ENCODE results near the gene LRRC52.
"Not testable (repeated sequence)": the region's sequence is repeated elsewhere in the genome, so short reads cannot be mapped to it uniquely, and the experiment has no call there.

The LRRC52 gene

DNA sequence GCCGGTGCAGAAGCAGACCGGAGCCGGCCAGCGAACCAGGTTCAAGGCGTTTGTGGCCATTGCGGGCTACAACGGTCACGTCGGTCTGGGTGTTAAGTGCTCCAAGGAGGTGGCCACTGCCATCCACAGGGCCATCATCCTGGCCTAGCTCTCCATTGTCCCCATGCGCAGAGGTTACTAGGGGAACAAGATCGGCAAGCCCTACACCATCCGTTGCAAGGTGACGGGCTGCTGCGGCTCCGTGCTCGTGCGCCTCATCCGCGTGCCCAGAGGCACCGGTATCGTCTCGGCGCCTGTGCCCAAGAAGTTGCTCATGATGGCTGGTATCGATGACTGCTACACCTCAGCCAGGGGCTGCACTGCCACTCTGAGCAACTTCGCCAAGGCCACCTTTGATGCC, 38.1 kb downstream of the LRRC52 start:
- no peak for DNase-seq (ENCODE audit: low spot score)

- DNase-seq (ENCODE audit: low spot score) = no peak
Observed at GRCh38 chr1:165586398-165586797, 42.6 kb downstream of the LRRC52 start.

GRCh38 chr1:165591391-165591790, 47.6 kb downstream of the LRRC52 start:
- not testable (repeated sequence) for DNase-seq (ENCODE audit: low spot score)

DNA sequence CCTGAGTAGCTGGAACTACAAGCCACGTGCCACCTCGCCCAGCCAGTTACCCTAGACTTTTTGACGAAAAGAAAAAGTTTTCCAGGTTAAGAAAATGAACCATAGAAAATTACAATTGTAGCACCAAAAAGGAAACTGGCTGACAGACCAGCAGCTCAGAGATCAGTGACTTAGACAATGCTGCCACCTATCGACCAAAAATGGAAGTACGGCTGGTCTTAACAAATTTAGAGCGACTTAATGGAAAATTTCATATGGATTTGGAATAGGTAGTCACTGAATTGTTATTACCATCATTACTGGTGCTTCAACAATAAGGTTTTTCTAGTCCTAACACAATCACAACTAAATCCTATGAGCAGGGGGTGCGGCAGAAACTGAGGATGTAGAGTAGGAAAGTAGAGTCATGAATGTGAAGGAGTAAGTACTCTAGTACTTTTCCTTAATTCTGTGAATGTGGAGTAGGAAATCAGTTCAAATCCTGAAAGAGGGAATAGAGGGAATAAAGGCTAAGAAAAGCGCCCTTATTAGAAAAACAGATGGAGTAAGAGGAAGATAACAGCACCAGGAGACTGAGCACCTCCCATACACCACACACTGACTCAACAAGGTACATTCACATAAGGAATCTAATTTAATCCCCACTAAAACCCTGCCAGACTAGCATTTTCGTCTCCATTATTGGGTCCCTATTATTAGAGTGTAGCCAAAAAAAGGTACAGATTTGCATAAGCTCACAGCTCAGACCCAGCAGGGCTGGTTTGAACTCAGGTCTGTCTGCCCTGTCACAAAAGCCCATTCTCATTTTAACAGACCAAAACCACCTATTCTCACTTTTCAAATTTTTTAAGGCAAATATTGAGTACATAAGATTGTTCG, 49.4 kb downstream of the LRRC52 start:
- DNase-seq (ENCODE audit: low spot score) = peak; percentile 74

GRCh38 chr1:165595246-165595938, 51.6 kb downstream of the LRRC52 start:
- no peak for DNase-seq (ENCODE audit: low spot score)

- DNase-seq (ENCODE audit: low spot score) = peak; percentile 93
Observed at GRCh38 chr1:165597883-165598675, 54.3 kb downstream of the LRRC52 start.

DNA sequence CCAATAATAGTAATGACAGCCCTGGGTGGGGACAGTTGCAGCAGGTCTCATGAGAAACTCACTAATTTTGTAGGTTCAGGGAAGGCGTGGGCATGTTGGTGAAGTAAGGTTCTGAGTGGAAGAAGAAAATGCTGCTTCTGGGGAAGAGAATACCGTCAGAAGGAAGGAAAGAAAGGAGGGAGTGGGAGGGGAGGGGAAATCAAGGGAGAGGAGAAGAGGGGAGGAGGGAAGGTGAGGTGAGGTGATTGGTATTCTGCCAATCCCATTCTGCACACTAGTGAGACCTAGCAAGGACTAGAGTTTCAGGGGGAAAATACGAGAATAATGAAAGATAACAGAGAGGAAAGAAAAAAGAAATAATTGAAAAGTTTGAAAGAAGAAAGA, 54.9 kb downstream of the LRRC52 start:
- no peak for DNase-seq (ENCODE audit: low spot score)

- DNase-seq (ENCODE audit: low spot score) = no peak
Observed at GRCh38 chr1:165600793-165601192, 57.0 kb downstream of the LRRC52 start.

- no peak for DNase-seq (ENCODE audit: low spot score)
Observed at GRCh38 chr1:165603810-165604209, 60.0 kb downstream of the LRRC52 start.

- DNase-seq (ENCODE audit: low spot score) = no peak
Observed at GRCh38 chr1:165605246-165605645, 61.4 kb downstream of the LRRC52 start.

- DNase-seq (ENCODE audit: low spot score) = not testable (repeated sequence)
Observed at GRCh38 chr1:165606676-165607075, 62.9 kb downstream of the LRRC52 start.

GRCh38 chr1:165610866-165611265, 67.1 kb downstream of the LRRC52 start:
- no peak for DNase-seq (ENCODE audit: low spot score)

- no peak for DNase-seq (ENCODE audit: low spot score)
Observed at GRCh38 chr1:165612062-165612461, 68.3 kb downstream of the LRRC52 start.
